Chondrocyte (in vitro differentiated cells): Measurements from ENCODE around the gene FBXO33. TPM values are rescaled to one million over a fixed set of nuclear protein-coding genes. Genes with fewer than 3 reads are reported as not detected.

ENCODE experiments used
- DNase-seq: peaks from one replicate; pipeline ENCODE4 v3.0.0; 2021; ENCODE audit warnings: mixed read lengths, low spot score
- H3K27ac Mint-ChIP-seq: one replicate; pipeline ENCODE4 v1.8.0; 2021; ENCODE audit warnings: mild to moderate bottlenecking, moderate library complexity, mixed read lengths; ENCODE audit not compliant: unreplicated experiment
- H3K27me3 Mint-ChIP-seq: 2 replicates; pipeline ENCODE4 v1.8.0; 2021; ENCODE audit warnings: low read depth, mixed read lengths
- H3K36me3 Mint-ChIP-seq: 2 replicates; pipeline ENCODE4 v1.8.0; 2021; ENCODE audit warnings: low read depth, mixed read lengths
- H3K4me1 Mint-ChIP-seq: 2 replicates; pipeline ENCODE4 v1.8.0; 2021; ENCODE audit warnings: low read depth, mild to moderate bottlenecking, mixed read lengths
- H3K4me3 Mint-ChIP-seq: one replicate; pipeline ENCODE4 v1.8.0; 2021; ENCODE audit warnings: mild to moderate bottlenecking, moderate library complexity, mixed read lengths; ENCODE audit not compliant: unreplicated experiment
- H3K9me3 Mint-ChIP-seq: 2 replicates; pipeline ENCODE4 v1.8.0; 2021; ENCODE audit warnings: low read depth, mixed read lengths
- CTCF ChIP-seq: fragments of 200-600 bp; sonication (generic); IDR thresholded peaks from 2 replicates; pipeline ENCODE4 v1.5.0; 2021; ENCODE audit warnings: antibody characterized with exemption, mild to moderate bottlenecking, moderate library complexity
- total RNA-seq: library from RNA; stranded (reverse); gene quantifications from 3 replicates; pipeline ENCODE4 v1.2.1, GENCODE V29; 2021

FBXO33 gene
- total RNA-seq, 1 donor from 2014 or later, result 9.2 TPM

- DNase-seq, result no peak
- H3K36me3 Mint-ChIP-seq, result no peaks in the 10 kb centered on the region
- H3K4me3 Mint-ChIP-seq, result no peak overlapping the region
- H3K27me3 Mint-ChIP-seq, result no peaks in the 10 kb centered on the region
- H3K9me3 Mint-ChIP-seq, result no peaks in the 10 kb centered on the region
- H3K27ac Mint-ChIP-seq, result no peak overlapping the region
- no peak for TF ChIP-seq CTCF
- peaks cover 13% of the 10 kb centered on the region for H3K4me1 Mint-ChIP-seq
Measured at GRCh38 chr14:39422243-39422642, 10.0 kb downstream of the FBXO33 start.

GRCh38 chr14:39419272-39419671 is 13.0 kb downstream of the FBXO33 start:
- DNase-seq, result no peak
- H3K4me3 Mint-ChIP-seq, result no peak overlapping the region
- peaks cover 5% of the 10 kb centered on the region for H3K4me1 Mint-ChIP-seq
- H3K9me3 Mint-ChIP-seq, result peaks cover 20% of the 10 kb centered on the region
- H3K27me3 Mint-ChIP-seq, result no peaks in the 10 kb centered on the region
- no peak overlapping the region for H3K27ac Mint-ChIP-seq
- peak; percentile 24 for TF ChIP-seq CTCF
- H3K36me3 Mint-ChIP-seq, result peaks cover 13% of the 10 kb centered on the region

GRCh38 chr14:39417014-39417413 is 15.2 kb downstream of the FBXO33 start:
- H3K4me1 Mint-ChIP-seq, result no peaks in the 10 kb centered on the region
- H3K27me3 Mint-ChIP-seq, result no peaks in the 10 kb centered on the region
- no peak overlapping the region for H3K4me3 Mint-ChIP-seq
- DNase-seq, result no peak
- H3K36me3 Mint-ChIP-seq, result peaks cover 15% of the 10 kb centered on the region
- H3K27ac Mint-ChIP-seq, result no peak overlapping the region
- peak; percentile 37 for TF ChIP-seq CTCF
- peaks cover 40% of the 10 kb centered on the region for H3K9me3 Mint-ChIP-seq

GRCh38 chr14:39416072-39416471 is 16.2 kb downstream of the FBXO33 start:
- peaks cover 43% of the 10 kb centered on the region for H3K9me3 Mint-ChIP-seq
- no peaks in the 10 kb centered on the region for H3K27me3 Mint-ChIP-seq
- no peaks in the 10 kb centered on the region for H3K4me1 Mint-ChIP-seq

GRCh38 chr14:39406560-39406959 is 25.7 kb downstream of the FBXO33 start:
- H3K27me3 Mint-ChIP-seq, result no peaks in the 10 kb centered on the region
- TF ChIP-seq CTCF, result no peak
- no peak overlapping the region for H3K4me3 Mint-ChIP-seq
- H3K4me1 Mint-ChIP-seq, result no peaks in the 10 kb centered on the region
- H3K9me3 Mint-ChIP-seq, result peaks cover 21% of the 10 kb centered on the region
- no peak for DNase-seq
- no peak overlapping the region for H3K27ac Mint-ChIP-seq
- H3K36me3 Mint-ChIP-seq, result peaks cover 5% of the 10 kb centered on the region

More at GRCh38 chr14:39416072-39416471, 16.2 kb downstream of the FBXO33 start:
- DNase-seq, result no peak
- Mint-ChIP-seq H3K27ac (no peak overlapping the region), H3K36me3 (peaks cover 20% of the 10 kb centered on the region), H3K4me3 (no peak overlapping the region)
- TF ChIP-seq CTCF, result no peak
